SK-N-SH (cell line): Measurements from ENCODE around the gene OR10V1. TPM values are rescaled to one million over a fixed set of nuclear protein-coding genes. Genes with fewer than 3 reads are reported as not detected.
A peak's percentile ranks its signal among the peaks of the same experiment; 100 is the strongest.

ENCODE experiments used
- CTCF ChIA-PET: fragments of 300-600, 350-600 bp; formaldehyde crosslinking; extraction: SDS; loops from one replicate; lab custom pipeline; 2021; lab: Yijun Ruan, JAX
- POLR2A ChIA-PET: fragments of 350-600 bp; sonication (Branson Sonifier 250); formaldehyde crosslinking; extraction: SDS; loops from one replicate; lab custom pipeline; 2020; ENCODE audit warnings: antibody characterized with exemption, inconsistent platforms; lab: Yijun Ruan, JAX
- DNase-seq: peaks from one replicate; pipeline ENCODE4 v3.0.0; 2012
- H2AFZ ChIP-seq: fragments of 200-600 bp; sonication (generic); 2 replicates; pipeline ENCODE4 v1.8.1; 2016; ENCODE audit warnings: antibody characterized with exemption, mild to moderate bottlenecking, low read depth
- H3F3A ChIP-seq: fragments of 200-600 bp; sonication (generic); replicated peaks from 2 replicates; pipeline ENCODE3; 2016; ENCODE audit warnings: antibody characterized with exemption, mild to moderate bottlenecking; ENCODE audit not compliant: insufficient read depth
- H3K27ac ChIP-seq, 2 experiments: fragments of 200-500 bp in 1 of 2; fragments of 200-600 bp in 1 of 2; sonication (Bioruptor generic) in 1 of 2; sonication (generic), shearing (Covaris generic) in 1 of 2; 2 replicates each; pipeline versions ENCODE4 v1.5.1 to v1.6.1; 2014 to 2016; ENCODE audit warnings: low read depth in 2 of 2, inconsistent platforms in 1 of 2, low read length in 1 of 2, mild to moderate bottlenecking in 1 of 2, mixed read lengths in 1 of 2
- H3K27me3 ChIP-seq: fragments of 200-600 bp; sonication (generic), shearing (Covaris generic); 2 replicates; pipeline ENCODE4 v1.6.1; 2016; ENCODE audit warnings: mixed run types; ENCODE audit not compliant: insufficient read depth
- H3K36me3 ChIP-seq, 2 experiments: fragments of 200-500 bp in 1 of 2; fragments of 200-600 bp in 1 of 2; sonication (Bioruptor generic) in 1 of 2; sonication (generic) in 1 of 2; replicated peaks in 1 of 2; 2 replicates each; pipeline versions ENCODE3 to v1.5.1; 2014 to 2016; ENCODE audit warnings: low read length in 1 of 2, mild to moderate bottlenecking in 1 of 2; ENCODE audit not compliant: insufficient read depth in 2 of 2, control insufficient read depth in 1 of 2
- H3K4me1 ChIP-seq, 2 experiments: fragments of 200-500 bp in 1 of 2; fragments of 200-600 bp in 1 of 2; sonication (Bioruptor generic) in 1 of 2; sonication (generic), shearing (Covaris generic) in 1 of 2; 2 replicates each; pipeline versions ENCODE4 v1.5.1 to v1.6.1; 2014 to 2016; ENCODE audit warnings: low read depth in 1 of 2, low read length in 1 of 2, mixed run types in 1 of 2; ENCODE audit not compliant: insufficient read depth in 2 of 2, control insufficient read depth in 1 of 2
- H3K4me2 ChIP-seq: fragments of 200-600 bp; sonication (generic), shearing (Covaris generic); 2 replicates; pipeline ENCODE4 v1.6.1; 2017; ENCODE audit warnings: mixed run types
- H3K4me3 ChIP-seq, 2 experiments: fragments of 200-500 bp in 1 of 2; fragments of 200-600 bp in 1 of 2; sonication (Bioruptor generic) in 1 of 2; sonication (generic), shearing (Covaris generic) in 1 of 2; 2 replicates each; pipeline versions ENCODE4 v1.5.1 to v1.8.1; 2014 to 2016; ENCODE audit warnings: low read depth in 2 of 2, inconsistent platforms in 1 of 2, low read length in 1 of 2, mild to moderate bottlenecking in 1 of 2, mixed read lengths in 1 of 2, moderate library complexity in 1 of 2
- H3K79me2 ChIP-seq: fragments of 200-600 bp; sonication (generic); 2 replicates; pipeline ENCODE4 v1.8.1; 2017; ENCODE audit warnings: mild to moderate bottlenecking; ENCODE audit not compliant: insufficient read depth
- H3K9ac ChIP-seq: fragments of 200-600 bp; sonication (generic); 2 replicates; pipeline ENCODE4 v1.6.1; 2017; ENCODE audit warnings: mixed run types
- H3K9me2 ChIP-seq: fragments of 200-600 bp; sonication (generic); 2 replicates; pipeline ENCODE4 v1.6.1; 2017; ENCODE audit warnings: mixed run types
- H3K9me3 ChIP-seq: fragments of 200-600 bp; sonication (generic); 2 replicates; pipeline ENCODE4 v1.6.1; 2017; ENCODE audit warnings: mixed run types, mild to moderate bottlenecking, moderate library complexity
- H4K20me1 ChIP-seq: fragments of 200-600 bp; sonication (generic); 2 replicates; pipeline ENCODE4 v1.6.1; 2017; ENCODE audit warnings: mild to moderate bottlenecking, mixed run types; ENCODE audit not compliant: insufficient read depth
- CHD2 ChIP-seq: fragments of 150-350 bp; IDR thresholded peaks from 2 replicates; pipeline ENCODE4 v1.6.1; 2018; ENCODE audit warnings: low read length; ENCODE audit not compliant: partially characterized antibody
- EZH2phosphoT487 ChIP-seq: fragments of 200-600 bp; sonication (generic); IDR thresholded peaks from 2 replicates; pipeline ENCODE4 v1.6.1; 2017; ENCODE audit warnings: low read depth, mixed run types, mild to moderate bottlenecking, antibody characterized with exemption, moderate library complexity, borderline replicate concordance
- FOSL2 ChIP-seq: IDR thresholded peaks from 2 replicates; pipeline ENCODE4 v1.4.0; 2012; ENCODE audit warnings: low read depth, mild to moderate bottlenecking, moderate library complexity, borderline replicate concordance
- FOXM1 ChIP-seq: IDR thresholded peaks from 2 replicates; pipeline ENCODE4 v1.4.0; 2012; ENCODE audit warnings: low read depth, mild to moderate bottlenecking
- GABPA ChIP-seq: IDR thresholded peaks from 2 replicates; pipeline ENCODE4 v1.4.0; 2012; ENCODE audit warnings: low read depth, mild to moderate bottlenecking
- GATA2 ChIP-seq: sonication (generic); formaldehyde crosslinking; IDR thresholded peaks from 2 replicates; pipeline ENCODE4 v1.5.0; 2020; ENCODE audit warnings: mild to moderate bottlenecking, missing genetic modification reagents
- JUND ChIP-seq: IDR thresholded peaks from 2 replicates; pipeline ENCODE4 v1.4.0; 2012
- RAD21 ChIP-seq: IDR thresholded peaks from 2 replicates; pipeline ENCODE4 v1.6.1; 2012; ENCODE audit warnings: mild to moderate bottlenecking, low read length
- RCOR1 ChIP-seq: fragments of 150-350 bp; IDR thresholded peaks from 2 replicates; pipeline ENCODE4 v1.6.1; 2017; ENCODE audit warnings: antibody characterized with exemption, low read length
- REST ChIP-seq: IDR thresholded peaks from 2 replicates; pipeline ENCODE4 v1.6.1; 2012; ENCODE audit warnings: mild to moderate bottlenecking, low read depth, low read length, moderate library complexity
- RFX5 ChIP-seq: IDR thresholded peaks from 2 replicates; pipeline ENCODE4 v1.6.1; 2012; ENCODE audit warnings: mild to moderate bottlenecking, improper control_type of control experiment, low read length
- RXRA ChIP-seq: IDR thresholded peaks from 2 replicates; pipeline ENCODE4 v1.4.0; 2012; ENCODE audit warnings: low read depth, mild to moderate bottlenecking, borderline replicate concordance
- SIN3A ChIP-seq: IDR thresholded peaks from 2 replicates; pipeline ENCODE4 v1.6.1; 2012; ENCODE audit warnings: low read depth, mild to moderate bottlenecking, low read length, moderate library complexity, borderline replicate concordance
- TAF1 ChIP-seq: IDR thresholded peaks from 2 replicates; pipeline ENCODE4 v1.6.1; 2012; ENCODE audit warnings: low read depth, mild to moderate bottlenecking, low read length, moderate library complexity, borderline replicate concordance
- TCF12 ChIP-seq: IDR thresholded peaks from 2 replicates; pipeline ENCODE4 v1.4.0; 2012
- TEAD4 ChIP-seq: IDR thresholded peaks from 2 replicates; pipeline ENCODE4 v1.4.0; 2012; ENCODE audit warnings: mild to moderate bottlenecking, borderline replicate concordance; ENCODE audit not compliant: insufficient read depth
- ZBTB33 ChIP-seq: IDR thresholded peaks from 2 replicates; pipeline ENCODE4 v1.4.0; 2012; ENCODE audit warnings: low read depth, borderline replicate concordance
- WGBS: methylation state at CpG from one replicate; pipeline ENCODE4 v1.1.6; 2017; ENCODE audit warnings: low lambda C conversion rate; 5-methylcytosine and 5-hydroxymethylcytosine counted together
- polyA plus RNA-seq, 3 experiments: library from polyadenylated mRNA; depleted of rRNA; stranded (reverse); fragments of >200 nt; gene quantifications; 2 replicates each; pipeline ENCODE4 v1.2.3, GENCODE V29; 2012
- TF ChIP-seq, protein P1 (sequence below): fragments of 150-350 bp; IDR thresholded peaks from 2 replicates; pipeline ENCODE4 v1.6.1; 2017; ENCODE audit warnings: antibody characterized with exemption, low read length, low read depth, borderline replicate concordance
- TF ChIP-seq, protein P2 (sequence below): IDR thresholded peaks from 2 replicates; pipeline ENCODE4 v1.4.0; 2012; ENCODE audit warnings: low read depth

Gene OR10V1
- polyA plus RNA-seq, 1 of the 3 experiments (the other 2 are of a cell fraction): not detected

DNA sequence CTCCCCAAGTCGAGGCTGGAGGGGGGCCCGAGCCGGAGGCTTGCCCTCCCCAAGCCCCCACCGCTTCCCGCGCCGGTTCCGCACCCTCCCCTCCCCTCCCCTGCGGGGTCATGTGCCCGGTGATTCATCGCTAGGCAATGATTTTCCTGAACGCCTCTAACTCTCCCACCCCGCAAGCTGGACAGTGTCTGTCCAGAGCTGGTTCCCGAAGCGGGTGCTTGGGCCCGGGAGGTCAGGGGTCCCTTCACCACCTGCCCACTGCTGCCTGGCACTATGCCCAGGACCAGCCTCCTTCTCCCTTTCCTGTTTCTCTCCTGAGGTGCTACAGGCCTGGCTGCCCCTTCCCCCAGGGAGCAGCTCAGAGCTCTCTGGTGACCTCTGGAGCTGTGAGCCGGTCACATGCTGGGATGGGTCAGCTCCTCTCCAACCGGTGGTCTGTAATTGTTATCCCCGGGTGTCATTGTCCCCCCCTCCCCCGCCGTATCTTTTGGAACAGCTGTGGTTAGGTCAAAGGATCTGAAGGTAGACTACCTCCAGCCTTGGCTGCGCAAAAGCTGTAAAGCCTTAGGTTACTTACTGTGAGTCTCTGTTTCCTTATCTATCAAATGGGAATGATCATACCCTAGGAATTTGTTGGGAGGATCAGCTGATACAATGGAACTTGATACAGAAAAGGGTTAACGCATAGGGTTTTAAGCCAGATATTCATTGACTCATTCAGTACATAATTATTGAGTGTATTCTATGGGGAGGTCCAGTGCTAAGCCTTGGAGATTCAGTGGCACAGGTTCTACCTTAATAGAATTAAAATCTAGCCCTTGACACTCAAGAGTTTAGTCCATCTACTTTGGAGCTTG lies 42.3 kb upstream of the OR10V1 start (continued):
- TF ChIP-seq ZBTB33: no peak
- TF ChIP-seq RAD21: no peak
- peak; percentile 79 for TF ChIP-seq JUND
- TF ChIP-seq, protein P1, sequence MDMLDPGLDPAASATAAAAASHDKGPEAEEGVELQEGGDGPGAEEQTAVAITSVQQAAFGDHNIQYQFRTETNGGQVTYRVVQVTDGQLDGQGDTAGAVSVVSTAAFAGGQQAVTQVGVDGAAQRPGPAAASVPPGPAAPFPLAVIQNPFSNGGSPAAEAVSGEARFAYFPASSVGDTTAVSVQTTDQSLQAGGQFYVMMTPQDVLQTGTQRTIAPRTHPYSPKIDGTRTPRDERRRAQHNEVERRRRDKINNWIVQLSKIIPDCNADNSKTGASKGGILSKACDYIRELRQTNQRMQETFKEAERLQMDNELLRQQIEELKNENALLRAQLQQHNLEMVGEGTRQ: no peak
- TF ChIP-seq, protein P2, sequence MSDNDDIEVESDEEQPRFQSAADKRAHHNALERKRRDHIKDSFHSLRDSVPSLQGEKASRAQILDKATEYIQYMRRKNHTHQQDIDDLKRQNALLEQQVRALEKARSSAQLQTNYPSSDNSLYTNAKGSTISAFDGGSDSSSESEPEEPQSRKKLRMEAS: 0 out of 2 replicates have a peak, but pooled peaks have one; percentile 26
- no peak for TF ChIP-seq RFX5
- no peak; the same call in 1 of the 2 replicates for TF ChIP-seq RXRA
- no peak for TF ChIP-seq FOXM1
- no peak for TF ChIP-seq GATA2

DNA sequence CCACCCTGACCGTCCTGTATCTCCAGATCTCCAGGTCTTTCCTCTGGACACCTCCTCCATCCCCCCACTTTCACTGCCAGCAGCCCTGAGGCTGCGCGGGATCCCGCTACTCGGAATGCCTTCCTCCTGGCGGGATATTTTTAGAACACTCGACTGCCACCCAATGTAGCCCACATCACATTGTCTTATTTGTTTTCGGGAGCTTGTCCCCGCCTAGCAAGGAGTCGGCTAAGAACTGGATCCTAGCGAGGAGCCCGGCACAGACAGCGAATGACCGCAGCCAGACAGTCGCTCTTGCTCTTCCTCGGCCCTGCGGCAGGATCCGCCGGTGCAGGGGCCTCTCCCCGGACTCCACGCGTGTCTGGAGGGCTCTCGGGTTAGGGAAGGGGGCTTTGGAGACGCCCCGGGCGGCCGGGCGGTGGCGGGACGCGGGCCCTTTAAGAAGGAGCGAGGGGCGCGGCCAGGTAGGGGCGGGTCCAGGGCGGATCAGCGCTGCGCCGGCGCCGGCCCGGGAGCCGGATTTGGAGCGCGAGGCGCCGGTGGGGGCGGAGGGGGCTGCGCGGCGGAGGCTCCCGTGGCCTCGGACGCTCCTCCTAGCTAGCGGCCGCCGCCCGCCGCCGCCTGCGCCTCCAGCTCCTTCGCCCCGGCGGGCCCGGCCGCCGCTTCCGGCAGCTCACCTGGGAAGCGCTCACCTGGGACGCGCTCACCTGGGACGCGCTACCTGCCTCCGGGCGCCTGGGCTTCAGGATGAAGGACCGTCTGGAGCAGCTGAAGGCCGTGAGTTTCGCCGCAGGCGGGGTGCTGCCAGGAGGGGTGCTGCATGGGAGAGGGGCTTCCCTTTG lies 41.4 kb upstream of the OR10V1 start, which contains the start of gene STX3:
Gene STX3 (plus strand): TSS at position 518 of the 842 bp plus-strand sequence. CDS start 230 bp downstream, at position 748.
- Histone ChIP-seq H3K9ac (peak within 1 kb of the TSS; percentile 92), H2AFZ (peak within 1 kb of the TSS; percentile 92), H3F3A (peaks cover 13% of the 10 kb centered on the region), H3K4me3 (peak within 1 kb of the TSS; percentile 90 to 91), H3K9me3 (no peaks in the 10 kb centered on the region), H3K4me1 (peaks cover 0 to 16% of the 10 kb centered on the region in 2 experiments; a peak in 2 of 4 replicates), H3K36me3 (peaks cover 0 to 7% of the 10 kb centered on the region in 2 experiments), H3K4me2 (peak within 1 kb of the TSS; percentile 91), H3K79me2 (peaks cover 45% of the 10 kb centered on the region), H3K27me3 (no peaks in the 10 kb centered on the region), H3K27ac (peak within 1 kb of the TSS; percentile 68 to 86), H3K9me2 (no peaks in the 10 kb centered on the region), H4K20me1 (peaks cover 33% of the 10 kb centered on the region)
- WGBS: 0% methylated on average over 21 of the region's 80 CpGs
- POLR2A ChIA-PET: interaction anchor here (1.0 kb wide), 3 partner anchors 37 to 55 kb away, joined by 3 to 4 read pairs (median 4); partner anchors contain the start of gene MRPL16
- DNase-seq: peak; percentile 84
- CTCF ChIA-PET: interaction anchor here (0.6 to 5.2 kb wide), 18 partner anchors 11 to 489 kb away, joined by 3 to 88 read pairs (median 5); partner anchors contain the start of gene MRPL16
- no peak for TF ChIP-seq TEAD4
- no peak for TF ChIP-seq RCOR1
- no peak for TF ChIP-seq REST
- TF ChIP-seq CHD2: no peak
- 0 out of 2 replicates have a peak, but pooled peaks have one; percentile 6 for TF ChIP-seq GABPA
- TF ChIP-seq FOSL2: no peak
- no peak for TF ChIP-seq TCF12
- TF ChIP-seq, protein P2: peak; percentile 57; the same call in 1 of the 2 replicates
- 0 out of 2 replicates have a peak, but pooled peaks have one; percentile 45 for TF ChIP-seq SIN3A
- TF ChIP-seq, protein P1: no peak
- no peak for TF ChIP-seq RAD21
- 0 out of 2 replicates have a peak, but pooled peaks have one; percentile 38 for TF ChIP-seq TAF1
- 0 out of 2 replicates have a peak, but pooled peaks have one; percentile 8 for TF ChIP-seq JUND
- TF ChIP-seq EZH2phosphoT487: no peak
